ENCODE measurements around the gene GSTA5.
"Not testable (repeated sequence)": the region's sequence is repeated elsewhere in the genome, so short reads cannot be mapped to it uniquely, and the experiment has no call there.

DNA sequence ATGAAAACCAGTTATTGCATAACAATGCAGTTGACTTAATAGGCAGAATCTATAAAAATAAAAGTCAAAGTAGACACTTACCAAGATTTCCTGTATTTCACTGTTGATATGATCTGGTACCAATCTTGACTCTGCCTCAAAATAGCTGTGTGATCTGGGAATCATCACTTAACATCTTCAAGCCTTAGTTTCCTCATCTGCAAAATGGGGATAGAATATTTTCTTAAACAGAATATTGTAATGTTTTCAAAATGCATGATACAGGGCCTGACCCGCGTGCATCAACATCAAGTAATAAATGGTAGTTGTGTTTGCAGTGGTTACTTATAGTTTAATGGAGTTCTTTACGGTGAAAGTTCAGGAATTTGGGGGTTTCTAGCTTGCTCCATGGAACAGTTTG lies 26.1 kb downstream of the GSTA5 start:
- not testable (repeated sequence) for TF ChIP-seq EZH2 (IDR thresholded peaks at IDR 0.05; ENCODE audit: insufficient read depth, poor library complexity, severe bottlenecking); EZH2phosphoT487 (IDR thresholded peaks at IDR 0.05; ENCODE audit: insufficient read depth, low read depth)

All from GM23248 (cell line).